Endothelial cell of umbilical vein (primary cell): ENCODE data around the gene DHRS12. TPM values are rescaled to one million over a fixed set of nuclear protein-coding genes. Genes with fewer than 3 reads are reported as not detected.

Source experiments
- BruUV-seq: library from RNA; stranded (reverse); fragments of 400-500 nt; replicated peaks from 2 replicates; lab custom pipeline; 2021; lab: Mats Ljungman, UMichigan
- CTCF ChIA-PET: fragments of 300-600, 350-600 bp; sonication (Branson Sonifier 250); formaldehyde crosslinking; loops from one replicate; lab custom pipeline; 2021; ENCODE audit warnings: antibody characterized with exemption, inconsistent platforms; lab: Charles Lee
- POLR2A ChIA-PET: fragments of 300-600, 350-600 bp; sonication (Branson Sonifier 250); formaldehyde crosslinking; loops from one replicate; lab custom pipeline; 2021; ENCODE audit warnings: antibody characterized with exemption, inconsistent platforms; lab: Charles Lee
- DNase-seq: peaks from one replicate; pipeline ENCODE4 v3.0.0-alpha.2; 2011; ENCODE audit warnings: low read depth, low spot score
- FAIRE-seq: peaks from 2 replicates; lab custom pipeline; 2011; peaks lifted over from hg19 to GRCh38; lab: Jason Lieb, UNC
- H2AFZ ChIP-seq: 2 replicates; pipeline ENCODE4 v1.6.0; 2012; ENCODE audit warnings: low read depth, low read length, control low read depth, inconsistent platforms
- H3K27ac ChIP-seq: 2 replicates; pipeline ENCODE4 v1.5.1; 2011; ENCODE audit warnings: low read depth, mild to moderate bottlenecking, control low read depth, low read length, moderate library complexity; ENCODE audit not compliant: insufficient read depth
- H3K27me3 ChIP-seq, 2 experiments: 2 replicates each; pipeline versions ENCODE4 v1.6.0 to v1.6.1; 2011; ENCODE audit warnings: low read length in 2 of 2, mixed read lengths in 1 of 2; ENCODE audit not compliant: control insufficient read depth in 2 of 2, insufficient read depth in 2 of 2
- H3K36me3 ChIP-seq, 2 experiments: 2 replicates in 1 of 2; 3 replicates in 1 of 2; pipeline ENCODE4 v1.5.1; 2011; ENCODE audit warnings: low read length in 2 of 2, mild to moderate bottlenecking in 1 of 2, moderate library complexity in 1 of 2; ENCODE audit not compliant: control insufficient read depth in 2 of 2, insufficient read depth in 2 of 2; ENCODE audit errors: extremely low read depth in 1 of 2
- H3K4me1 ChIP-seq: 3 replicates; pipeline ENCODE4 v1.5.1; 2011; ENCODE audit warnings: mild to moderate bottlenecking, low read length; ENCODE audit not compliant: control insufficient read depth, insufficient read depth; ENCODE audit errors: extremely low read depth
- H3K4me2 ChIP-seq: 2 replicates; pipeline ENCODE4 v1.6.1; 2011; ENCODE audit warnings: low read length, control low read depth, mixed read lengths; ENCODE audit not compliant: insufficient read depth
- H3K4me3 ChIP-seq, 3 experiments: fragments of 200-600 bp in 1 of 3; sonication (generic), shearing (Covaris generic) in 1 of 3; replicated peaks in 1 of 3; 2 replicates each; pipeline ENCODE4 v1.5.1; 2011 to 2016; ENCODE audit warnings: control low read depth in 3 of 3, low read length in 3 of 3, mild to moderate bottlenecking in 2 of 3, inconsistent platforms in 1 of 3, low read depth in 1 of 3, moderate library complexity in 1 of 3; ENCODE audit not compliant: insufficient read depth in 1 of 3
- H3K79me2 ChIP-seq: 2 replicates; pipeline ENCODE4 v1.6.0; 2012; ENCODE audit warnings: low read length, inconsistent platforms; ENCODE audit not compliant: control insufficient read depth, insufficient read depth
- H3K9ac ChIP-seq: replicated peaks from 2 replicates; pipeline ENCODE3; 2011; ENCODE audit warnings: low read length, control low read depth; ENCODE audit not compliant: insufficient read depth; ENCODE audit errors: extremely low read depth
- H3K9me1 ChIP-seq: replicated peaks from 3 replicates; pipeline ENCODE4 v1.6.0; 2011; ENCODE audit warnings: mild to moderate bottlenecking, low read length; ENCODE audit not compliant: control insufficient read depth, insufficient read depth; ENCODE audit errors: extremely low read depth
- H3K9me3 ChIP-seq: replicated peaks from 2 replicates; pipeline ENCODE4 v1.5.1; 2012; ENCODE audit warnings: low read length, inconsistent platforms; ENCODE audit not compliant: control insufficient read depth, insufficient read depth
- H4K20me1 ChIP-seq: replicated peaks from 2 replicates; pipeline ENCODE3; 2011; ENCODE audit warnings: mild to moderate bottlenecking, low read length; ENCODE audit not compliant: control insufficient read depth, insufficient read depth; ENCODE audit errors: extremely low read depth
- CTCF ChIP-seq, 2 donors: IDR thresholded peaks; 1 replicate in 1 of 2; 2 replicates in 1 of 2; pipeline ENCODE4 v1.5.1; 2011; ENCODE audit warnings: low read length in 2 of 2, mild to moderate bottlenecking in 2 of 2, moderate library complexity in 2 of 2, control low read depth in 1 of 2, inconsistent platforms in 1 of 2, low read depth in 1 of 2; ENCODE audit not compliant: insufficient read depth in 1 of 2; ENCODE audit errors: extremely low read depth in 1 of 2
- EZH2 ChIP-seq: IDR thresholded peaks from 2 replicates; pipeline ENCODE4 v1.6.1; 2012; ENCODE audit warnings: borderline replicate concordance, low read depth, mild to moderate bottlenecking, moderate library complexity, low read length, inconsistent platforms; ENCODE audit not compliant: severe bottlenecking
- FOS ChIP-seq: IDR thresholded peaks from 2 replicates; pipeline ENCODE4 v1.6.1; 2011; ENCODE audit warnings: mild to moderate bottlenecking, low read length, moderate library complexity, borderline replicate concordance; ENCODE audit not compliant: insufficient read depth
- GATA2 ChIP-seq: IDR thresholded peaks from 2 replicates; pipeline ENCODE4 v1.7.0; 2011; ENCODE audit warnings: low read depth, mild to moderate bottlenecking, moderate library complexity, mixed read lengths, low read length; ENCODE audit not compliant: insufficient read length, insufficient read depth
- JUN ChIP-seq: IDR thresholded peaks from 2 replicates; pipeline ENCODE4 v1.6.1; 2011; ENCODE audit warnings: borderline replicate concordance, low read depth; ENCODE audit not compliant: insufficient read length, insufficient read depth
- MAX ChIP-seq: IDR thresholded peaks from 2 replicates; pipeline ENCODE4 v1.6.1; 2011; ENCODE audit not compliant: insufficient read depth, insufficient read length
- MYC ChIP-seq: IDR thresholded peaks from one replicate; pipeline ENCODE4 v1.6.1; 2011; ENCODE audit warnings: mild to moderate bottlenecking, low read depth, low read length
- POLR2A ChIP-seq: IDR thresholded peaks from 2 replicates; pipeline ENCODE4 v1.6.1; 2012; ENCODE audit warnings: low read depth, mild to moderate bottlenecking, control low read depth, low read length
- POLR2AphosphoS5 ChIP-seq: IDR thresholded peaks from 2 replicates; pipeline ENCODE4 v1.6.1; 2012; ENCODE audit warnings: low read depth, mild to moderate bottlenecking, control low read depth, low read length, moderate library complexity; ENCODE audit not compliant: insufficient read depth
- dilution Hi-C: fragments of 300-500 bp; cut with MboI; formaldehyde crosslinking; loops from one replicate; pipeline ENCODE4 v1.15.0; 2019; ENCODE audit warnings: low sequenced_read_pairs; ENCODE audit not compliant: extremely low pct_ligation_motif_present
- intact Hi-C: fragments of 100-400 bp; cut with micrococcal nuclease; formaldehyde crosslinking; loops from one replicate; pipeline ENCODE4 v1.10.0; 2022
- polyA plus RNA-seq, 4 experiments: library from polyadenylated mRNA; depleted of rRNA in 3 of 4; stranded (reverse) in 3 of 4; unstranded in 1 of 4; fragments of >200 nt; gene quantifications; 2 replicates each; pipeline versions ENCODE4 v1.2.1 to v1.2.3, GENCODE V29; 2011 to 2012; ENCODE audit warnings: missing spikeins in 1 of 4
- total RNA-seq: library from RNA; stranded (reverse); gene quantifications from 2 replicates; pipeline ENCODE4 v1.2.3, GENCODE V29; 2021

DHRS12 gene
- total and polyA plus RNA-seq, 2 donors (not counting 3 experiments of a cell fraction or from before 2014, with no cell fraction given): 8.9 to 9.1 TPM

DNA sequence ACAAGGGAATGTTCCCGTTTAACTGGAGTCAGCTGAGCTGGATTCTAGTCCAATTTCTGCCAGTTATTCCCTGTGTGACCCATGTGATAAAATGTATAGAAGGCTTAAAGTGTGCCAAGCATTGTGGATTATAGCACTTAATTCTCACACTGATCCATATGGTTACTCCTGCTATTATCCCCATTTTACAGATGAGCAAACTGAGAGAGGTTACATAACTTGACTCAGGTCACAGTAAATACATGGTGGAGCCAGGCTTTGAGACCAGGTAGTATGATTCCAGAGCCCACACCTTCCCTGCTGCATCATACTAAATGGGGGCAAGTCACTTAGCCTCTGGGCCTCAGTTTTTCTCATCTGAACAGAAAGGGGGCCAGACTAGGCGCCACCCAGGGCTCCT lies 2.0 kb upstream of the DHRS12 start:
- no peaks in the 10 kb centered on the region for H3K79me2 ChIP-seq
- no peak for TF ChIP-seq POLR2AphosphoS5
- TF ChIP-seq JUN: no peak
- TF ChIP-seq FOS: no peak
- no peak for TF ChIP-seq EZH2
- no peak for TF ChIP-seq CTCF (IDR thresholded peaks at IDR 0.05; ENCODE audit: extremely low read depth in 1 of 2, insufficient read depth in 1 of 2, low read depth in 1 of 2, low read length in 2 of 2)
- TF ChIP-seq POLR2A: no peak
- no peak for TF ChIP-seq MAX
- no peak for TF ChIP-seq GATA2
- TF ChIP-seq MYC: no peak
- no peak overlapping the region for H3K9ac ChIP-seq
- intact Hi-C loops: loop anchor here (10.0 kb wide), 1 partner anchor 649 kb away; the partner anchor contains the start of genes CKAP2 and VPS36
- POLR2A ChIA-PET: no interaction called here
- dilution Hi-C loops: no loop called here
- no peaks in the 10 kb centered on the region for H3K27me3 ChIP-seq
- peaks cover 35% of the 10 kb centered on the region for H3K4me1 ChIP-seq
- no peaks in the 10 kb centered on the region for H3K9me1 ChIP-seq
- H3K27ac ChIP-seq: no peak overlapping the region
- FAIRE-seq (no peak), DNase-seq (no peak)
- no peaks in the 10 kb centered on the region for H4K20me1 ChIP-seq
- no peak overlapping the region for H3K4me2 ChIP-seq
- H3K4me3 ChIP-seq: no peak overlapping the region
- no TSS peak for BruUV-seq
- CTCF ChIA-PET: interaction anchor here (2.3 kb wide), 1 partner anchor 9 kb away, joined by 12 read pairs; no protein-coding TSS in a partner anchor
- H3K36me3 ChIP-seq: no peaks in the 10 kb centered on the region
- H2AFZ ChIP-seq: no peak overlapping the region
- H3K9me3 ChIP-seq: no peaks in the 10 kb centered on the region
